Heart left ventricle (tissue), 16 donors: ENCODE data around the gene DIS3L2. TPM values are rescaled to one million over a fixed set of nuclear protein-coding genes. Genes with fewer than 3 reads are reported as not detected.

Experiments used
- ATAC-seq, 4 donors: fragments of 200-7000 bp; cut with Tn5 transposase; one replicate each; pipeline ENCODE4 v1.9.1; 2020 to 2022; ENCODE audit warnings: moderate library complexity in 4 of 4, mild to moderate bottlenecking in 3 of 4, moderate number of reproducible peaks in 1 of 4
- DNase-seq, 5 donors: peaks; one replicate each; pipeline ENCODE4 v3.0.0-alpha.2; 2020
- H3K27ac ChIP-seq, 12 donors: fragments of 200-600 bp; sonication (generic) in 4 of 12; one replicate each; pipeline versions ENCODE4 v1.5.0 to v1.8.0; 2016 to 2022; ENCODE audit warnings: mild to moderate bottlenecking in 2 of 12
- H3K27me3 ChIP-seq, 9 donors: fragments of 200-600 bp; sonication (generic) in 2 of 9; one replicate each; pipeline versions ENCODE4 v1.5.1 to v1.8.0; 2016 to 2022; ENCODE audit warnings: mild to moderate bottlenecking in 3 of 9
- H3K36me3 ChIP-seq, 9 donors: fragments of 200-600 bp; sonication (generic) in 2 of 9; one replicate each; pipeline versions ENCODE4 v1.5.0 to v1.8.0; 2018 to 2022; ENCODE audit warnings: mild to moderate bottlenecking in 2 of 9
- H3K4me1 ChIP-seq, 12 donors: fragments of 200-600 bp; sonication (generic) in 4 of 12; one replicate each; pipeline versions ENCODE4 v1.5.0 to v1.8.0; 2016 to 2022; ENCODE audit warnings: mild to moderate bottlenecking in 3 of 12
- H3K4me3 ChIP-seq, 12 donors: fragments of 200-600 bp; sonication (generic) in 4 of 12; one replicate each; pipeline versions ENCODE4 v1.5.0 to v1.8.0; 2017 to 2022; ENCODE audit warnings: mild to moderate bottlenecking in 9 of 12, moderate library complexity in 4 of 12
- H3K9me3 ChIP-seq, 12 donors: fragments of 200-600 bp; sonication (generic) in 4 of 12; one replicate each; pipeline versions ENCODE4 v1.5.0 to v1.8.0; 2016 to 2022; ENCODE audit warnings: mild to moderate bottlenecking in 1 of 12
- CTCF ChIP-seq, 12 donors: fragments of 200-600 bp; sonication (generic) in 4 of 12; IDR thresholded peaks; one replicate each; pipeline versions ENCODE4 v1.5.0 to v1.8.0; 2018 to 2022; ENCODE audit warnings: antibody characterized with exemption in 12 of 12, mild to moderate bottlenecking in 5 of 12
- POLR2A ChIP-seq, 2 donors: fragments of 450-650 bp; IDR thresholded peaks; one replicate each; pipeline ENCODE4 v1.6.1; 2017; ENCODE audit warnings: antibody characterized with exemption in 2 of 2, mild to moderate bottlenecking in 2 of 2, moderate library complexity in 2 of 2
- WGBS, 4 donors: extraction: QIAGEN DNeasy Blood & Tissue Kit in 2 of 4; methylation state at CpG; one replicate each; pipeline versions ENCODE4 v1.1.5 to v1.1.7; 2013 to 2018; 5-methylcytosine and 5-hydroxymethylcytosine counted together
- intact Hi-C, 10 donors: fragments of 100-400 bp; cut with DNase I; formaldehyde crosslinking; loops; one replicate each; pipeline versions ENCODE4 v1.11.1 to v1.14.2; 2022
- polyA plus RNA-seq, 2 donors: library from polyadenylated mRNA; stranded (reverse); fragments of 200-250 nt; gene quantifications; one replicate each; pipeline ENCODE4 v1.2.3, GENCODE V29; 2013
- total RNA-seq, 9 donors: library from RNA; depleted of rRNA in 2 of 9; stranded (reverse); fragments of >200 nt in 2 of 9; fragmentation: NEBNext Ultra II Directional in 3 of 9; extraction: Animal tissue kit (Norgen Biotek cat#: 25700) in 3 of 9; gene quantifications; one replicate each; pipeline versions ENCODE4 v1.1.0 to v1.2.4, GENCODE V29; 2016 to 2023
- donor health status: ischemic (EF 13 %, LVEDD 7.1; RV severe dilation, severe dysfunction).
- donor health status: healthy with polysubstance abuse.
- donor health status: DM: no; HTN: yes; CAD: no.
- donor health status: DM: no; HTN: no; CAD: no.
- donor health status: ischemic (EF 25% LVEDD 6.9; RV normal size, moderate dysfunction).
- donor health status: ischemic (EF 25% LVEDD 5.7; RV mildly dilated, moderate dysfunction).
- donor health status: healthy.
- donor health status: DM: yes; HTN: yes; CAD: no.
- donor health status: ischemic (EF 35%, LVEDD 5.7; RV mildly dilated, moderate dysfunction).
- donor health status: nonischemic (EF 11% LVEDD 7.7; RV severe dilation, severe dysfunction).
- donor health status: DM: yes; HTN: yes; CAD: no.
- donor health status: PGD.
- donor health status: ischemic (EF 29% LVEDD 5.4; RV normal size, mild dysfunction).
- donor health status: nonischemic (EF 23%, LVEDD 6.1; RV moderate dilation, normal function).

DIS3L2 gene
- total and polyA plus RNA-seq, 11 donors, result 12.4 to 27.3 (median 21.8) TPM

- TF ChIP-seq CTCF (IDR thresholded peaks at IDR 0.05) (no peak), POLR2A (IDR thresholded peaks at IDR 0.05) (no peak)
- intact Hi-C loops, result no loop called here
- Histone ChIP-seq H3K4me3 (no peak overlapping the region), H3K9me3 (no peaks in the 10 kb centered on the region), H3K4me1 (peaks cover 0 to 20% (median 0%) of the 10 kb centered on the region in 12 donors), H3K27ac (no peak overlapping the region), H3K36me3 (no peaks in the 10 kb centered on the region), H3K27me3 (peaks cover 34 to 71% (median 53%) of the 10 kb centered on the region in 9 donors)
- WGBS, 4 donors, result 42 to 61% (median 49%) methylated on average over 18 to 39 of the region's 39 CpGs
- ATAC-seq (no peak), DNase-seq (peak in 1 of 5 donors; percentile 51)
Observed at GRCh38 chr2:232352511-232353091, 391.1 kb downstream of the DIS3L2 start.

- 82 to 91% (median 86%) methylated on average over 8 of the region's 8 CpGs for WGBS, 4 donors
- Histone ChIP-seq H3K27me3 (peaks cover 34 to 68% (median 53%) of the 10 kb centered on the region in 9 donors), H3K9me3 (no peaks in the 10 kb centered on the region), H3K36me3 (no peaks in the 10 kb centered on the region), H3K4me3 (no peak overlapping the region), H3K4me1 (peaks cover 0 to 20% (median 0%) of the 10 kb centered on the region in 12 donors), H3K27ac (no peak overlapping the region)
- DNase-seq (peak in 1 of 5 donors; percentile 42), ATAC-seq (no peak)
- TF ChIP-seq CTCF (IDR thresholded peaks at IDR 0.05) (no peak), POLR2A (IDR thresholded peaks at IDR 0.05) (no peak)
- intact Hi-C loops, result no loop called here
Observed at GRCh38 chr2:232353096-232353495, 391.6 kb downstream of the DIS3L2 start.

- 80 to 89% (median 84%) methylated on average over 7 of the region's 7 CpGs for WGBS, 4 donors
- Histone ChIP-seq H3K27ac (no peak overlapping the region), H3K36me3 (no peaks in the 10 kb centered on the region), H3K9me3 (no peaks in the 10 kb centered on the region), H3K27me3 (peaks cover 34 to 64% (median 53%) of the 10 kb centered on the region in 9 donors), H3K4me1 (peaks cover 0 to 20% (median 0%) of the 10 kb centered on the region in 12 donors), H3K4me3 (no peak overlapping the region)
- TF ChIP-seq CTCF (IDR thresholded peaks at IDR 0.05) (no peak), POLR2A (IDR thresholded peaks at IDR 0.05) (no peak)
- ATAC-seq, result no peak
- DNase-seq, result no peak
- intact Hi-C loops, result no loop called here
Observed at GRCh38 chr2:232353660-232354059, 392.1 kb downstream of the DIS3L2 start.

GRCh38 chr2:232354069-232354468 is 392.6 kb downstream of the DIS3L2 start:
- no peak overlapping the region for H3K4me3 ChIP-seq
- peak in 1 of 5 donors; percentile 30 for DNase-seq
- no peak overlapping the region for H3K27ac ChIP-seq
- peaks cover 34 to 60% (median 51%) of the 10 kb centered on the region in 9 donors for H3K27me3 ChIP-seq
- WGBS, 4 donors, result 77 to 95% (median 90%) methylated on average over 5 of the region's 5 CpGs
- intact Hi-C loops, result no loop called here
- H3K9me3 ChIP-seq, result no peaks in the 10 kb centered on the region
- TF ChIP-seq POLR2A (IDR thresholded peaks at IDR 0.05) (no peak), CTCF (IDR thresholded peaks at IDR 0.05) (no peak)
- ATAC-seq, result peak in 1 of 4 donors; percentile 11
- no peaks in the 10 kb centered on the region for H3K36me3 ChIP-seq
- peaks cover 0 to 20% (median 0%) of the 10 kb centered on the region in 12 donors for H3K4me1 ChIP-seq
